C4-2B (cell line): ENCODE measurements around the gene NRXN3.

Source experiments
- ZFX ChIP-seq: fragments of 450-650 bp; IDR thresholded peaks from 2 replicates; pipeline ENCODE4 v1.6.1; 2017
- TF ChIP-seq, protein P1 (sequence below): fragments of 450-650 bp; conservative IDR thresholded peaks from 2 replicates; pipeline ENCODE4 v1.5.1; 2017; ENCODE audit warnings: mild to moderate bottlenecking

GRCh38 chr14:79480212-79480611 is 1310.0 kb downstream of the NRXN3 start:
- TF ChIP-seq, protein P1, sequence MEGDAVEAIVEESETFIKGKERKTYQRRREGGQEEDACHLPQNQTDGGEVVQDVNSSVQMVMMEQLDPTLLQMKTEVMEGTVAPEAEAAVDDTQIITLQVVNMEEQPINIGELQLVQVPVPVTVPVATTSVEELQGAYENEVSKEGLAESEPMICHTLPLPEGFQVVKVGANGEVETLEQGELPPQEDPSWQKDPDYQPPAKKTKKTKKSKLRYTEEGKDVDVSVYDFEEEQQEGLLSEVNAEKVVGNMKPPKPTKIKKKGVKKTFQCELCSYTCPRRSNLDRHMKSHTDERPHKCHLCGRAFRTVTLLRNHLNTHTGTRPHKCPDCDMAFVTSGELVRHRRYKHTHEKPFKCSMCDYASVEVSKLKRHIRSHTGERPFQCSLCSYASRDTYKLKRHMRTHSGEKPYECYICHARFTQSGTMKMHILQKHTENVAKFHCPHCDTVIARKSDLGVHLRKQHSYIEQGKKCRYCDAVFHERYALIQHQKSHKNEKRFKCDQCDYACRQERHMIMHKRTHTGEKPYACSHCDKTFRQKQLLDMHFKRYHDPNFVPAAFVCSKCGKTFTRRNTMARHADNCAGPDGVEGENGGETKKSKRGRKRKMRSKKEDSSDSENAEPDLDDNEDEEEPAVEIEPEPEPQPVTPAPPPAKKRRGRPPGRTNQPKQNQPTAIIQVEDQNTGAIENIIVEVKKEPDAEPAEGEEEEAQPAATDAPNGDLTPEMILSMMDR = no peak
- no peak for TF ChIP-seq ZFX
